ENCODE results near the gene KRTAP5-6. TPM values are rescaled to one million over a fixed set of nuclear protein-coding genes. Genes with fewer than 3 reads are reported as not detected.

Gene KRTAP5-6
- total RNA-seq, 4 donors from 2014 or later: not detected

- no peak for DNase-seq
- no peaks in the 10 kb centered on the region for H3K36me3 ChIP-seq
- H3K4me1 ChIP-seq: no peaks in the 10 kb centered on the region
- no peaks in the 10 kb centered on the region for H3K9me3 ChIP-seq
- TF ChIP-seq POLR2AphosphoS5 (IDR thresholded peaks at IDR 0.05) (no peak), EP300 (IDR thresholded peaks at IDR 0.05; ENCODE audit: low read depth) (no peak), POLR2A (IDR thresholded peaks at IDR 0.05) (no peak), CTCF (IDR thresholded peaks at IDR 0.05) (no peak)
- no peak overlapping the region for H3K27ac ChIP-seq
- no peak overlapping the region for H3K4me3 ChIP-seq
- in situ Hi-C loops (cut with MboI; ENCODE audit: low pct_ligation_motif_present in 1 of 4, low pct_unique_long_range_greater_than_20kb in 1 of 4, low sequenced_read_pairs in 3 of 4) (loop anchor here (10.0 to 25.0 kb wide), 3 partner anchors 110 to 460 kb away; partner anchors contain the start of genes INS (in 1 of the 4) and TH (in 1 of the 4)), intact Hi-C loops (cut with DNase I; ENCODE audit: low total_unique reads) (no loop called here)
- 89 to 97% methylated on average over 6 to 10 of the region's 10 CpGs for WGBS, 2 donors (ENCODE audit: low coverage in 1 of 2)
- peaks cover 52% of the 10 kb centered on the region for H3K27me3 ChIP-seq
Observed at GRCh38 chr11:1702506-1702905, 5.5 kb downstream of the KRTAP5-6 start.

GRCh38 chr11:1703146-1703545 lies 6.2 kb downstream of the KRTAP5-6 start:
- H3K27me3 ChIP-seq: peaks cover 58% of the 10 kb centered on the region
- WGBS, 2 donors (ENCODE audit: low coverage in 1 of 2): 76 to 84% methylated on average over 6 of the region's 6 CpGs
- H3K4me3 ChIP-seq: no peak overlapping the region
- no peaks in the 10 kb centered on the region for H3K4me1 ChIP-seq
- H3K9me3 ChIP-seq: no peaks in the 10 kb centered on the region
- no peaks in the 10 kb centered on the region for H3K36me3 ChIP-seq
- intact Hi-C loops (cut with DNase I; ENCODE audit: low total_unique reads) (no loop called here), in situ Hi-C loops (cut with MboI; ENCODE audit: low pct_ligation_motif_present in 1 of 4, low pct_unique_long_range_greater_than_20kb in 1 of 4, low sequenced_read_pairs in 3 of 4) (loop anchor here (10.0 to 25.0 kb wide), 3 partner anchors 109 to 459 kb away; partner anchors contain the start of genes INS (in 1 of the 4) and TH (in 1 of the 4))
- no peak overlapping the region for H3K27ac ChIP-seq
- TF ChIP-seq EP300 (IDR thresholded peaks at IDR 0.05; ENCODE audit: low read depth) (no peak), POLR2AphosphoS5 (IDR thresholded peaks at IDR 0.05) (no peak)
- no peak for DNase-seq

GRCh38 chr11:1705126-1706052 lies 8.4 kb downstream of the KRTAP5-6 start:
- 46 to 70% methylated on average over 6 to 15 of the region's 15 CpGs for WGBS, 2 donors (ENCODE audit: low coverage in 1 of 2)
- Histone ChIP-seq H3K36me3 (no peaks in the 10 kb centered on the region), H3K4me1 (no peaks in the 10 kb centered on the region), H3K4me3 (no peak overlapping the region), H3K27me3 (peaks cover 54% of the 10 kb centered on the region), H3K27ac (no peak overlapping the region), H3K9me3 (no peaks in the 10 kb centered on the region)
- intact Hi-C loops (cut with DNase I; ENCODE audit: low total_unique reads): loop anchor here (5.0 kb wide), 1 partner anchor 112 kb away; no protein-coding TSS in a partner anchor
- TF ChIP-seq POLR2A (IDR thresholded peaks at IDR 0.05) (no peak), EP300 (IDR thresholded peaks at IDR 0.05; ENCODE audit: low read depth) (no peak), POLR2AphosphoS5 (IDR thresholded peaks at IDR 0.05) (no peak), CTCF (IDR thresholded peaks at IDR 0.05) (no peak)
- in situ Hi-C loops (cut with MboI; ENCODE audit: low pct_ligation_motif_present in 1 of 4, low pct_unique_long_range_greater_than_20kb in 1 of 4, low sequenced_read_pairs in 3 of 4): loop anchor here (10.0 to 25.0 kb wide), 3 partner anchors 107 to 457 kb away; partner anchors contain the start of genes INS (in 1 of the 4) and TH (in 1 of the 4)
- no peak for DNase-seq

GRCh38 chr11:1706634-1707400 lies 9.8 kb downstream of the KRTAP5-6 start:
- Histone ChIP-seq H3K27me3 (peaks cover 49% of the 10 kb centered on the region), H3K4me3 (no peak overlapping the region), H3K36me3 (no peaks in the 10 kb centered on the region), H3K4me1 (no peaks in the 10 kb centered on the region), H3K9me3 (no peaks in the 10 kb centered on the region), H3K27ac (no peak overlapping the region)
- intact Hi-C loops (cut with DNase I; ENCODE audit: low total_unique reads) (loop anchor here (5.0 kb wide), 1 partner anchor 110 kb away; no protein-coding TSS in a partner anchor), in situ Hi-C loops (cut with MboI; ENCODE audit: low pct_ligation_motif_present in 1 of 4, low pct_unique_long_range_greater_than_20kb in 1 of 4, low sequenced_read_pairs in 3 of 4) (loop anchor here (10.0 to 25.0 kb wide), 3 partner anchors 105 to 455 kb away; partner anchors contain the start of genes INS (in 1 of the 4) and TH (in 1 of the 4))
- 79% methylated on average over 15 of the region's 17 CpGs; no CpG with 5 or more reads in 1 of the 2 donors for WGBS, 2 donors (ENCODE audit: low coverage in 1 of 2)
- TF ChIP-seq EP300 (IDR thresholded peaks at IDR 0.05; ENCODE audit: low read depth) (no peak), CTCF (IDR thresholded peaks at IDR 0.05) (peak in 1 of 5 experiments; percentile 19)
- DNase-seq: no peak
